Stimulated activated CD4-positive, alpha-beta T cell treated with anti-CD3 and anti-CD28 coated beads, Interleukin-15, amount 100 ng/mL, for 24 hours (primary cell): ENCODE data around the gene GLP1R.
A peak's percentile ranks its signal among the peaks of the same experiment; 100 is the strongest.

Experiments
- DNase-seq: peaks from one replicate; pipeline ENCODE4 v3.0.0-alpha.2; 2020

GLP1R gene

GRCh38 chr6:39065561-39065960 lies 17.0 kb downstream of the GLP1R start:
- no peak for DNase-seq

- no peak for DNase-seq
Measured at GRCh38 chr6:39068391-39068790, 19.8 kb downstream of the GLP1R start.

DNA sequence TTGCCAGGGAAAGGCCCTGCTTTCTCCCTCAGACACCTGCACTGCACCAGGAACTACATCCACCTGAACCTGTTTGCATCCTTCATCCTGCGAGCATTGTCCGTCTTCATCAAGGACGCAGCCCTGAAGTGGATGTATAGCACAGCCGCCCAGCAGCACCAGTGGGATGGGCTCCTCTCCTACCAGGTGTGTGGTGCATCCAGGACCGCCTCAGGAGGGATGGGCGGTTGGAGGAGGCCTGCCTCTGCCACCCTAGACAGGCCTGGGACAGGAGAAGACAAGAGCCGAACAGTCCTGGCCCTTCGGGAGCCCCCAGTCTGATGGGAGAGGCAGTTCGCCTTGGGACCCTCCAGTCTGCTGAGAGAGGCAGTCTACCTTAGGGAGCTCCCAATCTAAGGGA lies 24.2 kb downstream of the GLP1R start:
- DNase-seq = no peak

GRCh38 chr6:39073471-39074355 lies 25.1 kb downstream of the GLP1R start:
- no peak for DNase-seq

- DNase-seq = no peak
Measured at GRCh38 chr6:39074486-39074885, 25.9 kb downstream of the GLP1R start.

GRCh38 chr6:39075010-39075686 lies 26.6 kb downstream of the GLP1R start:
- DNase-seq = no peak

DNA sequence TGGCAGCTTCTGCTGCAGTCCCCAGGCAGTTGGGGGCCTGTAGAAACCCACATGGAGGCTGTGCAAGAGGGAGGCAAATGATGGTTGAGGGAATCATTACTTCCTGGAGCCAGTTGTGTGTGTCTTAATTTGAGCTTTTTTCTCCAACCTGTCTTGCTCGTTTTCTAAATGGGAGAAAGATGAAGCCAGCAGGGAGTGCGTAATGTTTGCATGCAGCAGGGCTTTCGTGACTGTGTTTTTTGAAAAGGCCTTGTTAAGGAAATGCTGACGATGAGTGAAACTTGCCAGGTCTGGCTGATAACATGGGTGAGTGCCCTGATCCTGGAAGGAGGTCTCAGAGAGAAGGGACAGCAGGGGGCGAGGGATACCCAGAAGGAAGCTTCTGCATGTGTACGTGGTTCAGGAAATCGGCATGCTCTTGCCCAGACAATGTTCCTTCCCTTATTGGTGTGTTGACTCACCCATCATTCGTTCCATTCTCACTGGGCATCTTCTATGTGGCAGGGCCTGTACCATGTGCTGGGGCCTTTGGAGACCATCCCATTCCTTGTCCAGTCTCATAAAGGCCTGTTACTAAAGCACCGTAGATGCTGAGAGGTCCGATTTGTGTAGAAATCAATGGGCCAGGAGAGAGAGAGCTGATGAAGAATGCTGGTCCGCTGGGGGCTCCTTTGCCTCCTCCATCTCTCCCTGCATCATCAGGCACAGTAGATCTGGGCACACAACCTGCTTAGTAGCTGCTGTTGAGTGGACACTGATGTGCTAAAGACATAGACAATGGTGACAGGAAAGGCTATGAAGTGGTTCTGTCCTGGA lies 27.4 kb downstream of the GLP1R start:
- DNase-seq = no peak

- no peak for DNase-seq
Measured at GRCh38 chr6:39076623-39077535, 28.3 kb downstream of the GLP1R start.

DNA sequence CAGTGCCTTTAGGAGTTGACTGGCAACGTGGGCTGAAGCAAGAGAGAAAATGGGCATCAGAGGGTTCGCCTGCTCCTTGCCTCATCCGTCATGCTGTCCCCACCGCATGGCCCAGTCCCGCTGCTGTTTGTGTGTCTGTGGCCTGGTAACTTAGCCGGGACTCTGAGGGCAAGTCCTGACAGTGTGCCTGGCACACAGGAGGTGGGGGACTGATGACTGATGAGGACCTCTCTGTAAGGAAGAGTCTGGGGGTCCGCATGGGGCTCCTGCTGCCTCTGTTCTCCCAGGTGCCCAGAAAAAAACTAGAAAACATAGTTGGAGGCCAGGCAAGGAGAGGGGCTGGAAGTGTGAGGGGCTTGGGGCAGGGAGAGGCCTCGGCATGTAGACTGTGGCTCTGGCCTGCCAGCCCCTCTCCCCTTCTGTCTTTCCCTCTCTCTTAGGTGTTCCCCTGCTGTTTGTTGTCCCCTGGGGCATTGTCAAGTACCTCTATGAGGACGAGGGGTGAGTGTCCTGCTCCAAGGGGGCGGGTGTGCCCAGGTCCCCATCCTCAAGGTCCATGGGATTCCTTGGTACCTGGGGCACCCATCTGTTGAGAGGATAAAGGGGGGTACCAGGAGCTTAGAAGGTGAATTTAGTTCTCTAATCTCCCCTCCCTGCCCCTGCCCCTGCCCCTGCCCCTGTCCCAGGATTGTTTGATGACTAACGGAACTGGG lies 29.5 kb downstream of the GLP1R start:
- DNase-seq = no peak

DNA sequence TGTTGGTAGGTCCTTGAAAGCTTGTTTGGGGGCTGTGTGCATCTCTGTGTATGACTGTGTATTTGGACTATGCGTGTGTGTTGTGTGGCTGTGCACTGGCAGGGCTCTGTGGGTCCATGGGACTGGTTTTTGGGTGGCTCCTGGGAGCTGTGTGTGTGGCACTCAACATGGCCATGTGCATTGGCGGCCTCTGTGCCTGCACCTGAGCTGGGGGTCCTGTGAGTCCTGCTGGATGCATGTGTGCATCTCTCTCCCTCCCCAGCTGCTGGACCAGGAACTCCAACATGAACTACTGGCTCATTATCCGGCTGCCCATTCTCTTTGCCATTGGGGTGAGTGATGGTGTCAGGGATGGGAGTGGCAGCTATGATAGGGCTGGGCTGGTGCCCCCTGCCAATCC lies 30.1 kb downstream of the GLP1R start:
- no peak for DNase-seq

DNA sequence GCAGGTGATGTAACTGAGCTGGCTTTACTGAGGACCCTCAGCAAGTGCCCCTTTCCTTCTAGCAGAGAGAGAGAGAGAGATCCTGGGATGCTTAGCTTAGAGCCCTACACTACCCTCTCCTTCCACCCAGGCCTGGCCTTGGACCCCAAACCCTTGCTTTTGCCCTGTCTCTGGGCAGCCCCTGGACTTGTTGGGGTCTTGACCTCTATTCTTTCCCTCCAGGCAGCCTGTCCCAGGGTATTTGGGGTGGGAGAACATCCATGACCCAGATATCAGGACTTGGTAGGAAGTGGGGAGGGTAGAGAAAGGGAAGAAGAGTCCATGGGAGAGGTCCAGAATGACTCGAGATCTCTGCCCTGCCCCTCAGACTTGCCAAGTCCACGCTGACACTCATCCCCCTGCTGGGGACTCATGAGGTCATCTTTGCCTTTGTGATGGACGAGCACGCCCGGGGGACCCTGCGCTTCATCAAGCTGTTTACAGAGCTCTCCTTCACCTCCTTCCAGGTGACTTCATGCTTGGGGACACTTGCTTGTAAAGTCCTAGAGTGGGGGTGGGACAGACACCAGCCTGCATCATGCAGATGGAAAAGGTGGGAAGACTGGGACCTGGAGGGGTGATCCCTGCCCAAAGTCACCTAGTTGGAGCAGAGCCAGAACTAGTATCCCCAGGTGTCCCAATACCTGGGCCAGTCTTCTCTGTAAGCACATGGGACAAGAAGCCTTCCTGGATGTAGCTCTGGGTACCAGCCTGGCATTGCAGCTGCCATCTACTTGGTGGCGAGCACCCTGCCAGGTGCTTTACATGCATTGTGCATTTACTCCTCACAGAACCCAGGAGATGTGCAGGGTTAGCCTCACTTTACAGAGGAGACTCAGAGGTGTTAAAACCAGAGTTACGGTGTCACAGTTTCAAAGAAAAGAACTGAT lies 30.9 kb downstream of the GLP1R start:
- DNase-seq = no peak

DNA sequence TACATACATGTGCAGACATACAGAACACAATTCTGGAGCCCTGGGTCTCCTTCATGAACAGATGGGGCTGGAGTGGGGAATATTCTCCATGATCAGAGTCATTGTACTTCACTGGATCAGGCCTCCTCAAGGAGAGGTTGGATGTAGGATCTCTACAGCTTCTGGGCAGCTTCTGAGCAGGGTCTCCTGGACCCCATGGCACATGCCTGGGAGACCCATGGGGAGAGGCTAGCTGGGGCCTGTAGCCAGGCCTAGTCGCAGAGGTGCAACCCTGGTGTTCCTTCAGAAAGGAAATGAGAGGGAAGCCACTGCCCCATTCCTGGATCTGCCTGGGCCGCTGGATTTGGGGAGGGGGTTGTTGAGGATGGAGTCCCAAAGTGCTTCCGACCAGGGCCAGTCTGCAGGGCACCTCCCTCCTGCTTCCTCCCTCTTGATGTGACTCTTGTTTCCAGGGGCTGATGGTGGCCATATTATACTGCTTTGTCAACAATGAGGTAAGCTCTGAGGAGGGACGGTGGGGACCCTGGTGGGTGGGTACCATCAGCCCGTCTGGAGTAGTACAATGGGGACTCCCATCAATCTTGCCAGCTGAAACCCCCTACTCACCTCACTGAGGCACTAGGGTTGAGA lies 31.8 kb downstream of the GLP1R start:
- no peak for DNase-seq

GRCh38 chr6:39082310-39082709 lies 33.7 kb downstream of the GLP1R start:
- no peak for DNase-seq

- peak; percentile 24 for DNase-seq
Measured at GRCh38 chr6:39083231-39083634, 34.7 kb downstream of the GLP1R start.

GRCh38 chr6:39084506-39084905 lies 35.9 kb downstream of the GLP1R start:
- DNase-seq = no peak

DNA sequence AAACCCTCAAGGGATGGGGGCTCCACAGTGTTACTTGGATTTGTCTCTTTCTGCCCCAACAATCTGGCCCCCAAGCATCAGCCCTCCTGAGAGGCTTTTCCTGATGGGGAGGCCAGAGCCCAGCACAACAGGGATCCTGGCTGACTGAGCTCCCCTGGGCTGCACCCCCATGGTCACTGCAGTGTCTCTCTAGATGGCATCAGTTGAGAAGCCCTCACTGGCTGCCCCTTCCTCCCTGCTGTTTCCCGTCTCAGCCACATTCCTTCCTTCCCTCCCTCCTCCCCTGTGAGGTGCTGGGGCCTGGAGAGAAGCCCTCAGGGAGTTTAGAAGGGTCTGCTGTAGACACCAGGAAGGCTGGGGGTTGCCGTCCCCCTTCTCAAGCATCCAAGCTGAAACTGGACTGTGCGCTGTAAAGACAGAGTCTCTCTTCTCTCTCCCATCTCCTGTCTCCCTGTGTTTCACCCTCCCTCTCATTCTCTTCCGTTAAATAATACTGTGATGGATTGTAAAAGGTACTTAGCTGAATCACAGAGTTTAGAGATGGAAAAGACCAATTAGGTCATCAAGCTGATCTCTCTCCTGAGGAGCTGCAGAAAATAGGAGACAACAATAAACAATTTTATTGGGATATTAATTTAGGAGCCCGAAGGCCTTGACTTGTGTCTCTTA lies 36.7 kb downstream of the GLP1R start:
- no peak for DNase-seq

DNA sequence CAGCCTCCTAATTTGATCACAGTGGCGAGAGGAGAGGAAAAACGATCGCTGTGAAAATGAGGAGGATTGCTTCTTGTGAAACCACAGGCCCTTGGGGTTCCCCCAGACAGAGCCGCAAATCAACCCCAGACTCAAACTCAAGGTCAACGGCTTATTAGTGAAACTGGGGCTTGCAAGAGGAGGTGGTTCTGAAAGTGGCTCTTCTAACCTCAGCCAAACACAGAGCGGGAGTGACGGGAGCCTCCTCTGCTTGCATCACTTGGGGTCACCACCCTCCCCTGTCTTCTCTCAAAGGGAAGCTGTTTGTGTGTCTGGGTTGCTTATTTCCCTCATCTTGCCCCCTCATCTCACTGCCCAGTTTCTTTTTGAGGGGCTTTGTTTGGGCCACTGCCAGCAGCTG lies 37.7 kb downstream of the GLP1R start:
- DNase-seq = peak; percentile 57

- DNase-seq = no peak
Measured at GRCh38 chr6:39086711-39087110, 38.1 kb downstream of the GLP1R start.

DNA sequence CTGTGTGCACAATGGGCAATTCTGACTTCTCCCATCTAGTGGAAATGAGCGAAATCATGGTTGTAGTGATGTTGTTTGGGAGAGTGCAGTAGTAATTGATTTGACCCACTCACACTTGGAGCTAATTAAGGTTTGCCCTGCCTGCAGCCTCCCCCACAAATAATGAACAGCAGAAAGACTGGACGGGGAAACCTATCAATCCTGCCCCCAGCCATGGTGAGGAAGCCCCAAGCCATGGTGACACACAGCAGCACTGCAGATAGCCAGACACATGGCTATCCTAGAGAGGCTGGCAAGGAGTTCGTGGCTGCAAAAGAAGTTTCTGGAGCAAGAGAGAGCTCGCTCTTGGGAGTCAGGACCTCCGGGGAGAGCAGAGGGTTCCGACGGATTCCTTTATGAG lies 38.6 kb downstream of the GLP1R start:
- DNase-seq = no peak
